ENCODE measurements around the gene SH3PXD2B.

The SH3PXD2B gene

GRCh38 chr5:172458976-172459782 is 4.9 kb upstream of the SH3PXD2B start:
- in situ Hi-C loops (cut with HindIII; ENCODE audit: low pct_ligation_motif_present, low pct_unique_long_range_greater_than_20kb, low sequenced_read_pairs) = no loop called here
- DNase-seq = no peak

GRCh38 chr5:172456076-172456722 is 1.9 kb upstream of the SH3PXD2B start:
- in situ Hi-C loops (cut with HindIII; ENCODE audit: low pct_ligation_motif_present, low pct_unique_long_range_greater_than_20kb, low sequenced_read_pairs) = no loop called here
- DNase-seq = no peak

DNA sequence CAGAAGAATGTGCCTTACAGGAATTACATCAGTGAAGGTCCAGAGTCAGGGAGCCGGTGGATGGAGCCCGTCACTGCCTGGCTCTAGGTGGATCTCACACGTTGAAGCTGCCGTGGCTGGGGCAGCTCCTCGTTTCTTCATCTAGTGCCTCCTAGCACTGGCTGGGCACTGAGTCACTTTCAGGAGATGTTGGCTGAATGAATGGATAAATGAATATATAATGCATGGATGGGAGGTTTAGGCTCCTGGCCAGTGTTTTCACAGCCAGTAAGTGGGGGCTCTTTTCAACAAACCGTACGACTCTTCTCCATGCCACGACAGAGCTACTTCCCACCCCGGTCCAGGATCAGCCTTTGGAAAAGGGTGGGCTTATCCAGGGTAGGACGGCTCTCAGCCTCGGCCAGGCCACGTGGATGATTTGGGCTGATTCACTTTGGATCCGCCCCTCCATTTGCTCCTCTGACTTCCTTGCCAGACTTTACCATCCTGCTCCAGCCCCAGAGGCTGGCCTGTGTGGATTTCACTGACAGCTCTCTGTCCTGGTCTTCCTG is 1.3 kb upstream of the SH3PXD2B start:
- DNase-seq = peak; percentile 25
- in situ Hi-C loops (cut with HindIII; ENCODE audit: low pct_ligation_motif_present, low pct_unique_long_range_greater_than_20kb, low sequenced_read_pairs) = no loop called here

- in situ Hi-C loops (cut with HindIII; ENCODE audit: low pct_ligation_motif_present, low pct_unique_long_range_greater_than_20kb, low sequenced_read_pairs) = no loop called here
- DNase-seq = no peak
Measured at GRCh38 chr5:172455087-172455381, 709 bp upstream of the SH3PXD2B start.

DNA sequence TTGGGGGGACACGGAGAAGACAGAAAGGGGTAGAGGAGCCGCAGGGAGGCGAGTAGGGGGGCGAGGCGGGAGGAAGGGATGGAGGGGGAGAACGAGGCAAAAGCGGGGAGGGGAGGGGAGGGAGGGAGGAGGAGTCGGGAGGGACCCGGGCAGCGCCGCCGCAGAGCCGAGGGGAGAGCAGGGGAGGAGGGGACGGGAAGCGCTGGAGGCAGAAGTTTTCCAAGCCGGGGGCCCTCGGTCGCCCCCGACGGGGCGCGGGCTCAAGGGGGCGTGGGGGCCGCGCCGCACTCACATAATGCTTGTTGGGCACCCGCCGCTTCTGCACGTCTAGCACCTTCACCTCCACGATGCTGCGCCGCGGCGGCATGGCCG is 353 bp downstream of the SH3PXD2B start:
- in situ Hi-C loops (cut with HindIII; ENCODE audit: low pct_ligation_motif_present, low pct_unique_long_range_greater_than_20kb, low sequenced_read_pairs) = no loop called here
- DNase-seq = peak; percentile 12

GRCh38 chr5:172453206-172453985 is 929 bp downstream of the SH3PXD2B start:
- in situ Hi-C loops (cut with HindIII; ENCODE audit: low pct_ligation_motif_present, low pct_unique_long_range_greater_than_20kb, low sequenced_read_pairs) = no loop called here
- DNase-seq = no peak

GRCh38 chr5:172452398-172453205 is 1.7 kb downstream of the SH3PXD2B start:
- DNase-seq = no peak
- in situ Hi-C loops (cut with HindIII; ENCODE audit: low pct_ligation_motif_present, low pct_unique_long_range_greater_than_20kb, low sequenced_read_pairs) = no loop called here

DNA sequence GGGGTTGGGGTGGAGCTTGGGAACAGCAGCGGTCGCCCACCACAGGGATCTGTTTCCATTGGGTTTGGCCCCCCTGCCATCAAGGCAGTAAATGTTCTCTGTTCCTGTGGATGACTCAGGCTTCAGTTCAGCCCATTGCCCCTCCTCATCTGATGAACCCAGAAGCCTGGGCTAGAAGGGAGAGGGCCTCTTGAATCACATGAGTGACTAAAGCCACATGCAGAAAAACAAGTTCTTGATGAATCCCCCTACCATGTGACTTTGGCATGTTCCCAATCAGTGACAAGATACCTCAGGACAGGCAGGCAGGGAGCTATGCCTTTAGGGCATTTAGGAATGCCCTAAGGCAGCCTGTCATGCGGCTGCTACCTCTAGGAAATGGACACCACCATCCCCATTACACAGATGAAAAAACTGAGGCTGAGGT is 2.5 kb downstream of the SH3PXD2B start:
- in situ Hi-C loops (cut with HindIII; ENCODE audit: low pct_ligation_motif_present, low pct_unique_long_range_greater_than_20kb, low sequenced_read_pairs) = no loop called here
- peak; percentile 35 for DNase-seq

- peak; percentile 34 for DNase-seq
- in situ Hi-C loops (cut with HindIII; ENCODE audit: low pct_ligation_motif_present, low pct_unique_long_range_greater_than_20kb, low sequenced_read_pairs) = no loop called here
Measured at GRCh38 chr5:172450861-172451695, 3.2 kb downstream of the SH3PXD2B start.

- no peak for DNase-seq
- in situ Hi-C loops (cut with HindIII; ENCODE audit: low pct_ligation_motif_present, low pct_unique_long_range_greater_than_20kb, low sequenced_read_pairs) = no loop called here
Measured at GRCh38 chr5:172450453-172450852, 3.9 kb downstream of the SH3PXD2B start.

GRCh38 chr5:172448999-172449398 is 5.3 kb downstream of the SH3PXD2B start:
- DNase-seq = no peak
- in situ Hi-C loops (cut with HindIII; ENCODE audit: low pct_ligation_motif_present, low pct_unique_long_range_greater_than_20kb, low sequenced_read_pairs) = no loop called here

- no peak for DNase-seq
Measured at GRCh38 chr5:172447646-172448365, 6.5 kb downstream of the SH3PXD2B start.

GRCh38 chr5:172446336-172447051 is 7.8 kb downstream of the SH3PXD2B start:
- no peak for DNase-seq
- in situ Hi-C loops (cut with HindIII; ENCODE audit: low pct_ligation_motif_present, low pct_unique_long_range_greater_than_20kb, low sequenced_read_pairs) = no loop called here

More at GRCh38 chr5:172447646-172448365, 6.5 kb downstream of the SH3PXD2B start:
- in situ Hi-C loops (cut with HindIII; ENCODE audit: low pct_ligation_motif_present, low pct_unique_long_range_greater_than_20kb, low sequenced_read_pairs) = no loop called here

GRCh38 chr5:172445866-172446265 is 8.5 kb downstream of the SH3PXD2B start:
- no peak for DNase-seq
- in situ Hi-C loops (cut with HindIII; ENCODE audit: low pct_ligation_motif_present, low pct_unique_long_range_greater_than_20kb, low sequenced_read_pairs) = no loop called here

DNA sequence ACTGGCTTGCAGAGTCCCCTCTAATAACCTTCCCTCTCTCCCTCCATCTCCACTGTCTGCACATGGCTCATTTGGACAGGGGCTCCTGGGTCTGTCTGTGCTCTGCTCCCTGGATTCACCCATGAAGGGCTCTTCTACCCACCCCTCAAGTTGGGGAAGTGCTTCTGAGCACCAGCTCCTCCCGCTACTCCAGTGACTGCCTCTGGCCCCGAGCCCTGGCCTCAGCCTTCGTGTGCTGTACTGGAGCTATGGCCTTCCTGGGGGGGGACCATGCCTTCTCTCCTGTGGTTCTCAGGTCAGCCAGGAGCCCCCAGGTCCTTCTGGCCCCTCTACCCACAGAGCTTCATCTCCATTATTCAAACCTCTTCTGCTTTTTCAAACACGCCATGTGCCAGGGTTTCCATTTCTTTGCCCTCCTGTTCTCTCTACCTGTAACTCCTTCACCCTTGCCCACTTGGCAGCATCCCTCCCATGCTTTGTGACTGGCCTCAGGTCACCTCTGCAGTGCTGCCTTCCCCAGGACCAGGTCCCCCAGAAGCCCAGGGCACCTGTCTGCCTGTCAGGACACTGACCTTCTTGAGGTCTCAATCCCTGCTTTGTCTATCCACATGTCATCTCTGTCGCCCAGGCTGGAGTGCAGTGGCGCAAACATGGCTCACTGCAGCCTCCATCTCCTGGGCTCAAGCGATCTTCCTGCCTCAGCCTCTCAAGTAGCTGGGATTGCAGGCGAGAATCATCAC is 9.5 kb downstream of the SH3PXD2B start:
- in situ Hi-C loops (cut with HindIII; ENCODE audit: low pct_ligation_motif_present, low pct_unique_long_range_greater_than_20kb, low sequenced_read_pairs) = no loop called here
- DNase-seq = no peak

DNA sequence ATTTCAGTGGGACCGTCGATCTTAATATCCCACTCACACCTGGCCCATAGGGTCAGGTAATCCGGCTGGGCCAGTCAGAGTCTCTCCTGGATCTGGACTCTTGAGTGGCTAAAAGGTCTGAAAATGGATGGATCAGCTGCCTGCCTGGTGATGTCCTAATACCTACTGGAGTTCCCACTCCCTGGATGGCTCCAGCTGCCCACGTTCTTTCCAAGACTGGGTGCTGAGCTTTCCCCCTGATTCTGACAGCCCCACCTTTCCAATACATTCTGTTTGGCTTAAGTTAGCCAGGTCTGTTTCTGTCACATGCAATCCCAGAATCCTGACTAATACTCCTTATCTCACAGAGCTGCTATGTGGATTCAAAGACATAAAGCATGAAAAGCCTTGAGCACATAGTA is 10.2 kb downstream of the SH3PXD2B start:
- in situ Hi-C loops (cut with HindIII; ENCODE audit: low pct_ligation_motif_present, low pct_unique_long_range_greater_than_20kb, low sequenced_read_pairs) = no loop called here
- no peak for DNase-seq

All from ACHN (cell line).